NCI-H748 (cell line): ENCODE results near the gene FOXK2.
"Not testable (repeated sequence)": the region's sequence is repeated elsewhere in the genome, so short reads cannot be mapped to it uniquely, and the experiment has no call there.

Experiments
- DNase-seq: peaks from one replicate; lab custom pipeline; 2025; ENCODE audit not compliant: unreplicated experiment; lab: John Stamatoyannopoulos, UW

FOXK2 gene

DNA sequence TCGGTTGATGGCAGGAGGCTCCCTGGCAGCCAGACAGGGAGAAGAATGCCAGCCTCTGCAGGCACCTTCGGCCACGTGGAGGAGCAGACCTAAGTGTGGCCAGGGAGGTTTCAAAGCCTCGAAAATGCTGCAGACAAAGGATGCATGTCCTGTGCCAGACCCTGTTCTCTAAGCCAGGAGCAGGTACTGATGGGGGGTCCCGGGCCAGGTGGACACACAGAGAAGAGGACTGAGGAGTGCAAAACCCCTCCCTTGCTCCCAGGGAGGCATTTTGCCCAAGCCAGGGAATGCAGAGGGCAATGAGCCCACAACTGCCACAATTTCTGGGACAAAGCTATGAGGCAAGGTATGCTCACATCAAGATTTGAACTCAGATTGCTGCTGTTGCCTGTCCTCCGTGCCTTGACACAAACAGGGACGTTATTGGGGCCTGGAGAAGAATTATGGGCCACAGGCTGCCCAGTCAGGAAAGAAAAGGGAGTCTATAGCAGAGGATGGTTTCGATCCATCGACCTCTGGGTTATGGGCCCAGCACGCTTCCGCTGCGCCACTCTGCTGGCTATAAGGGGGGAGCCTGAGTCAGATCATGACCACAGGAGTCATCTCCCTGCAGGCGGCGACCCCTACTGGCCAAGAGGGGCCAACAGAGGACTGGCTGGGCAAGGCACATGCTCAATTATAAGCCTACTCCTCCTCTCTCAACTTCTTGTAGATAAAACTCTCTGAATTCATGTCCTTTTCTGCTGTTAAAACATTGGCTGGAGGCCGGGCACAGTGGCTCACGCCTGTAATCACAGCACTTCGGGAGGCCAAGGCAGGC, 25.1 kb upstream of the FOXK2 start:
- peak; percentile 93 for DNase-seq

DNA sequence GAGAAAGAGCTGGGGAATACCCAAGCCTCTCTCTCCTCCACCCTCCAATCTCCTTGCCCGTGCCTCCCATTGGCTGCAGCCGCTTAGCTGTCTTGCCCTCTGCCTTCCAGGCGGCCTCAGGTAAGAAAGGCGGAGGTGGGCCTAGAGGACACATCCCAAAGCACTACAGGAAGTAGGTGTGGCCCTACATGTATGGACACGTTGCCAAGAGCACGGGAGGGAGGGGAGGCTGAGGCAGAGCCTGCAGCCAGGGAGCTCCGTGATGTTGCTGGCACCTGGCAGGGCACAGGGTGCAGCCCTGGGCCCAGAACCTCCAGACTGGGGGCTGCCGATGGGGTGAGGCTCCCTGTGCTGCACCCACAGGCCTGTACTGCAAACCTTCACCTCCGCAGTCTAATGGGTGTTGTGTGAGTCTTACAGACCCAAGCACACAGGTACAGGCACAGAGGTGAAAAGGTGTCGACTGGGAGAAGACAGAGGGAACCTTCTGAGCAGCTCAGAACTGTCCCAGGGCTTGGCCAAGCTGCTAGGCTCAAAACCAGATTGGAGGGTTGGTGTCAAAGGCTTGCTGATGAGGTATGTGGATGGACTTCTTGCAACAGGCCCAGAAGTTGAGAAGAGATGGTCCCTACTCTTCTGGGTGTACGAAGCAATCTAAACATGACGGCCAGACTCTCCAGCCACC, 23.5 kb upstream of the FOXK2 start:
- DNase-seq, result peak; percentile 94

DNA sequence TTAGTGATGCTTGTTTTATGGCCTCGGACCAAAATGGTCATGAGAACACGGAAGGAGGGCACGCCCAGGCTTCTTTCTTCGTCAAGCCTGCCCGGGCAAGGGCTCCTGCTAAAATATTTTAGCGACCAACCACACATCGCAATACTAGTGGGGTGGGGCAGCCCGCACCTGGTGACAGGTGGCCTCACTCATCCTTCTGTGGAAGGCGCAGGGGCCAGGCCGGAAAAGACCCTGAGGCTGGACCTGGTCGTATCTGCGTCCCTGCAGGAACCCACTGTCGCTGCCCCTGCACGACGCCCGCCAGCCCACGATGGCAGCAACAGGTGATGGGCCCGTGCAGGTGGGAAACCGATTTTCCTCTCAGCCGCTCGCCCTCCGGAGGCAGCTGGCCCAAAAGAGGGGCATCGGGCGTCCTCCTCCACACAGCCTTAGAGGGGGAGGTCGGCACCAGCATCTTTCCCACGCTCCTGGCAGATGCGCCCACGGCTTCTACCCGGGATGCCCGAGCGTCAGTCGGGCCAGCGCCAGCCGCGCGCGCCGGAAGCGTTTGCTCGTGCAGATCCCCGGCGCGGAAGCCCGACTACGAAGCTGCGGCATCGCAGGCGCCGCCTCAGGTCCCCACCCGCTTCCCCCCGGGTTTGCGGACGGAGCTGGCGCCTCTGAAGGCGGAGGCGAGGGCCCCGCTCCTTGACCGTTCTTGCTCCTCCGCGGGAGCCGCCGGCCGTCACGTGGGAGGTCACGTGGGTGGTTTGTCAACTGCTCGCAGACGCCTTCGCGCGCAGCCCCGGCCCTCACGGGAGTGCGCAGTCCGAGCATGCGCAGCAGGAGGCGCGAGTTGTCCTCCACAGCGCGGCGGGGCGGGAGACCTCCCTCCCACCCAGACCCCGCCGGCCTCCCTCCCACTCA, 22.8 kb upstream of the FOXK2 start:
- DNase-seq, result peak; percentile 97

DNA sequence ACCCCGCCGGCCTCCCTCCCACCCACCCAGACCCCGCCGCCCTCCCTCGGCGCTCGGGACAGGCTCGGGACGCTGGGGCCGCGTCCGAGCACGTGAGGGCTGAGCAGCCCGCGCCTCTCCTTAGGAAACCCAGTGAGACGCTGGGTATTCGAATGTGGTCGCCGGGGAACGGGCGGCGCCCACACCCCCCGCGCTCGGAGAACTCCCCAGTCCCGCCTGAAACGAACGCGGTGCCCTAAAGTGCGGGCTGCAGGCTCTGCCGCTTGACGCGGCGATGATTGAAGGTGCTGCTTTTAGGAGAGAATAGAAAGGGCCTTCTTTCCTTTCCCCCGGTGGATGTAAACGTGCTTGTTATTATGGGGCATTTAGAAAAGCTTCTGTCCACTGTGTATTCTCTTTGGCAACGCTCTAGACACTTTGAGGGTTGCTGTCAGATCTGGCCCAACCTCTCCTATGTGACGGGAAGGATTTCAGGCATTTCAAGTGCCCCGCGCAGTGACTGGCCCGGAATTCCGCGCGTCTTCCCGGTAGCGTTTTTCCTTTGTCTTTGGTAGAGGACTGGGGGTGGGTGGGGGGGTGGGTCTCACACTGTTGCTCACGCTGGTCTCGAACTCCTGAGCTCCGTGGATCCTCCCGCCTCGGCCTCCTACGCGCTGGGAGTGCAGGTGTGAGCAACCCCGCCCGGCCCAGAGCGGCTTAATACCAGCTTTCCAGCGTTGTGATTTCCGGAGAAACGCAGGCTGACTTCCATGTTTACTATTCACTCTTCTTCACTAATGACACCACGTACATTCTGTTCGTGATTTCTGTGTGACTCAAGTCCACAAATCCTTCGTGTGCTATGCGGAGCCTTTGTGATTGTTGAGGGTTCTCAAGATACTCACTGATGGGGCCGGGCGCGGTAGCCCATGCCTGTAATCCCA, 21.8 kb upstream of the FOXK2 start:
- DNase-seq, result peak; percentile 82

DNA sequence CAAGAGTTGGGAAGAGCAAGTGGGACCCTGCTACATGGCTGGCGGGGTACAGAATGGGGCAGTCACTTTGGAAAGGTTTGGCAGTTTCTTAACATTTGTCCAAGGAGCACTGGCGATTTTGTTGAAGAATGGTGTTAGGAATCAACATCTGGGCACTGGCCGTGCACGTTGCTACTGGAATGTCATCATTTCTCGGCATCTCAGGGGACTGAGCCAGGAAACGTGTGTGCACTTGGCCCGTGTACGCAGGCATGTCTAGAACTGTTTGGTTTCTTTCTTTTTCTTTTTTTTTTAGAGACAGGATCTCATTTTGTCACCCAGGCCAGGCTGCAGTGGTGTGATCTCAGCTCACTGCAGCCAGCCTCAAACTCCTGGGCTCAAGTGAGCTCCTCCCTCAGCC, 17.3 kb upstream of the FOXK2 start:
- no peak for DNase-seq

DNA sequence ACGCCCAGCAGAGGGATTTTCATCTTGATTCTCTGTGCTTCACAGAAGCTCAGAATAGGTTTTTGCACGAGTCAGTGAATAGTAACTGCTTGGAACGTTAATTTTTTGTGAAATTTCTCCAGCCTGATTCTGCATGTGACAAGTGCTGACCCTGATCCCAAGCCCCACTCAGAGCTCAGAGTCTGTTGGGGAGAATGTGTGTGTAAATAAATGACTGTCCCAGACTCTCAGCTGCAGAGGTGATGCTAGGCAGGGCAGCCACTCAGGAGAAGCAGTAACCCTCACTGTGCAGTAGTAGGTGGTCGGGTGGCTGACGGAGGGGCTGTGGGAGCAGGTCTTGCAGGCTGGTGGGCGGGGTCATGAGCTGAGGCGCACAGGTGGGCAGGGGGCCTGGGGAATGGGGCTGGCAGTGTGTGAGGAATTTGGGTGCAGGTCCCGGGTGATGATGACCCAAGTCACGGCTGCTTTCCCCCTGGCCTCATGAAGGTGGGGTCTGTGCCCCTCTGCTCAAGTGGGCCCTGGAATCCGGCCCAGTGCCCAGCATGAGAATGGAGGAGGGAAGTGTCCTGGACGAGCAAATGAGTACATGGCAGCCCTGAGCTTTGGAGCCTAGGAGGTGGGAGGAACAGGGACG, 16.3 kb upstream of the FOXK2 start:
- DNase-seq, result no peak

DNA sequence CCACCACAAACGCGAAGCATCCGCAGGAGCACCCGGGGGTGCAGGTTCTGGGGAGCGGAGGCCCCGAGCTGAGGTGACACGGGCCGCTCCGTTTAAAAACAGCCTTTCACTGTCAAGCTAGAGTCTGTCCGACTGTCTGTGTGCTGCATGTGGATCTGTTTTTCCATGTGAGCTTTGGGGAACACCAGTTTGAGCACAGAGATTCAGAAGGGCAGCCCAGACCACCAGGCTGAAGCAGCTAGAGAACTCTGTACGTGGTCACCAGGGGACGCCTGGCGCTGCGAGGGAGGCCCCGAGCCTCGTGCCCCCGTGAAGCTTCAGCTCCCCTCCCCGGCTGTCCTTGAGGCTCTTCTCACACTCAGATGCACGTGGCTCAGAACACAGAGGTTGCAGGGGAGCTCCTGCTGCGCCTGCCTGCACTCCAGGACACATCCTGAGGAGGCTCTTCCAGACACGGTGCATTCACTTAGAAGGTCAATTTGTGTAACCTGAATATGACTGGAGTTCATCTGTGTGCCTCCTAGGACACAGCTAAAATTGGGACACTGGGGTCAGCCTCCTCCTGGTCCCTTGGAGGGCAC, 15.7 kb upstream of the FOXK2 start:
- no peak for DNase-seq

DNA sequence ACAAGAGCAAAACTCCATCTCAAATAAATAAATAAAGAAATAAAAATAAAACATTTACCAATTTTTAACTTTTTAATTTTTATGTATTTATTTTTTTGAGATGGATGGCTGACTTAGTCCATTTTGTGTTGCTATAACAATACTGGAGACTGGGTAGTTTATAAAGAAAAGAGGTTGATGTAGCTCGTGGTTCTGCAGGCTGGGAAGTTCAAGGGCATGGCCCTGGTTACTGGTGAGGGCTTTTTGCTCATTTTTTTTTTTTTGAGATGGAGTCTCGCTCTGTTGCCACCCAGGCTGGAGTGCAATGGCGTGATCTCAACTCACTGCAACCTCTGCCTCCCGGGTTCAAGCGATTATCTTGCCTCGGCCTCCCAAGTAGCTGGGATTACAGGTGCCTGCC, 14.2 kb upstream of the FOXK2 start:
- DNase-seq, result no peak

DNA sequence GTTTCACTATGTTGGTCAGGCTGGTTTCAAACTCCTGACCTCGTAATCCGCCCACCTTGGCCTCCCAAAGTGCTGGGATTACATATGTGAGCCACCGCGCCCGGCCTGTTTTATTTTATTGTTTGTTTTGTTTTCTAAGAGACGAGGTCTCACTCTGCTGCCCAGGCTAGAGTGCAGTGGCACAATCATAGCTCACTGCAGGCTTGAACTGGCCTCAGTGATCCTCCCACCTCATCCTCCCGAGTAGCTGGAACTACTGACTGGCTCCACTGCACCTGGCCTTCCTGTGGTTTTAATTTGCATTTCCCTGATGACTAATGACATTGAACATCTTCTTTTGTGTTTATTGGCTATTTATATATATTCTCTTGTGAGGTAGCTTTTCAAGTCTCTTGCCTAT, 13.1 kb upstream of the FOXK2 start:
- DNase-seq, result not testable (repeated sequence)

DNA sequence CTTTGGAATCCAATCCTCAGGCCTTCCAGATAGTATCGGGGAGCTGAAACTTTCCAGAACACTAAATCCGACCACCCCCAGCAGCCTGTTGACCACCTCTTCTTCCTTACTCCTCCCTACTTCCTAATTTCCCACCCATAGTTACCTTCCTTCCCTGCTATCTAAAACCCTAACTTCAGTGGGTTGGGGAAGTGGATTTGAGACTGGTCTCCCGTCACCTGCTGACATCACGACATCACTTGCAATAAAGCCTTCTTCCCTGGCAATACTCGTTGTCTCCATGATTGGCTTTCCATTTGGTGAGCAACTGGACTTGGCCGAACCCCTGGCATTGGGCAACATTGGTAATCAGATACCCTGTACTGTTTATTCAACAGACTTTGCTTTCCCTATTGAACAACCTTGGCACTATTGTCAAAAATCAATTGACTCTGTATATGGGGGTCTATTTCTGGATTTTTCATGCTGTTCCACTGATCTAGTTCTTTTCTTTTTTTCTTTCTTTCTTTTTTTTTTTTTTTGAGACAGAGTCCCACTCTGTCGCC, 11.8 kb upstream of the FOXK2 start:
- DNase-seq, result no peak

DNA sequence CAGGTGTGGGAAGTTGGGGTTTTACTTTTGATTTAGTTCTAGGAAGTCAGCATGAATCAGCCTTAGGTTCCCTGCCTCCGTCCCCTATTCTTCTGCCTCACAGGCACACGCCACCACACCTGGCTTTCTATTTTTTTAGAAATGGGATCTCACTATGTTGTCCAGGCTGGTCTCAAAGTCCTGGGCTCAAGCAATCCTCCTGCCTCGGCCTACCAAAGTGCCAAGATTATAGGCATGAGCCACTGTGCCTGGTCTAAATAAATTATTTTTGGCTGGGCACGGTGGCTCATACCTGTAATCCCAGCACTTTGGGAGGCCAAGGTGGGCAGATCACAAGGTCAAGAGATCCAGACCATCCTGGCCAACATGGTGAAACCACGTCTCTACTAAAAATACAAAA, 7.9 kb upstream of the FOXK2 start:
- not testable (repeated sequence) for DNase-seq

DNA sequence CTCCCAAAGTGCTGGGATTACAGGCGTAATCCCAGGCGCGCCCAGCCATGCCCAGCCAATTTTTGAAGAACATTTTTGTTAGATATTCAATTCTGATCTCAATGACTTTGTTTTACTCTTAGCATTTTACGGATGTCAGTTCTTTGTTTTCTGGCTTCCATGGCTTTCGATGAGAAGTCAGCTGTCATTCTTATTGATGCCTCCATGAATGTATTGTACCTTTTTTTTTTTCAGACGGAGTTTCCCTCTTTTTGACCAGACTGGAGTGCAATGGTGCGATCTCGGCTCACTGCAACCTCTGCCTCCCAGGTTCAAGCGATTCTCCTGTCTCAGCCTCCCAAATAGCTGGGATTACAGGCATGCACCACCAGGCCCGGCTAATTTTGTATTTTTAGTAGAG, 5.7 kb upstream of the FOXK2 start:
- not testable (repeated sequence) for DNase-seq

DNA sequence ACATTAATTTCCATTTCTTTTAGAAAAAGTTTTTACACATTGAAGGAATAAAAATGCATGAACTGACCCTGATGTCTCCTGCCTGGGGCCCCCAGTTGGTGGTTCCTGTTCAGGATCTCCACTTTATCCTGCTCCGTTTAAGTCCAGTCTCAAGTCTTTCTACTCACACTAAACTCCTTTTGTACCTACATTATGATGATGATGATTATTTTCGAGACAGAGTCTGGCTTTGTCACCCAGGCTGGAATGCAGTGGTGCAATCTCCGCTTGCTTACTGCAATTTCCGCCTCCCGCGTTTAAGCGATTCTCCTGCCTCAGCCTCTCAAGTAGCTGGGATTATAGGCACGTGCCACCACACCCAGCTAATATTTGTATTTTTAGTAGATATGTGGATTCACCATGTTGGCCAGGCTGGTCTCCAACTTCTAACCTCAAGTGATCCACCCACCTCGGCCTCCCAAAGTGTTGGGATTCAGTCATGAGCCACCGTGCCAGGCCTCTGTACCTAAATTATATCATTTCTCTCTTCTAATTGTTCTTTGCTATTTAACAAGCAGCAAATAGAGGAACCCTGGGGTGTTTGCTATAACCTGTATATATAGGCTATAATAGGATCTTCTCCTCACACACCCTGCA, 2.2 kb upstream of the FOXK2 start:
- DNase-seq, result peak; percentile 29

DNA sequence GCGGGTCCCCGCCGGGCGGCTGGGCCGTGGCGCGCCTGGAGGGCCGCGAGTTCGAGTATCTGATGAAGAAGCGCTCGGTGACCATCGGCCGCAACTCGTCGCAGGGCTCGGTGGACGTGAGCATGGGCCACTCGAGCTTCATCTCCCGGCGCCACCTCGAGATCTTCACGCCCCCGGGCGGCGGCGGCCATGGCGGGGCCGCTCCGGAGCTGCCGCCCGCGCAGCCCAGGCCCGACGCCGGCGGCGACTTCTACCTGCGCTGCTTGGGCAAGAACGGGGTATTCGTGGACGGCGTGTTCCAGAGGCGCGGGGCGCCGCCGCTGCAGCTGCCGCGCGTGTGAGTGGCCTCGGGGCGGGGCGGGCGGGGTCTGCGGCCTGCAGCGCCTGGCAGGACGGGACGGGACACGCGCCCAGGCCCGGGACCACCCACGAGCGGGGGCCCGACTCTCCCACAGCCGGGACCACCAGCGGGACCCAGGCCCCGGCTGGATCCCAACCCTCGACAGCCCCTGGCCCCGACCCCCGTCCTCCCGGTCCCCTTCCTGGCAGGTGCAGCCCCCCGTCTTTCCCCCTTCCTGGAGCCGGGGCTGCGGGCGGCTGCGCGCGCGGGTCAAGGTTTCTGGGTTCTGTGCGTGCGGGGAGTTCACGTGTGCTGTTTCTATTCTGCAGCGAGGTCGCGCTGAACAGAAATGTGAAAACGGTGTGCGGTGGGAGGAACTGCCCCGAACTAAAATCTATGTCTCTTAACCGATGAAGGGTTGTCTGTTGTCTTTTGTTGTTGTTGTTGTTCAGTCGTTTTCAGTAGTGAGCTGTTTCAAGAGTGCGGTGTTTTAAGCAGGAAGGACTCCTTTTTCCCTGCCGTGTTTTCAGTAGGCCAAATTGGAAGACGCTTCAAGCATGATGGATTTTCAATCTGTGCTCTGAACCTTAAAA, 705 bp downstream of the FOXK2 start:
- DNase-seq, result peak; percentile 42

DNA sequence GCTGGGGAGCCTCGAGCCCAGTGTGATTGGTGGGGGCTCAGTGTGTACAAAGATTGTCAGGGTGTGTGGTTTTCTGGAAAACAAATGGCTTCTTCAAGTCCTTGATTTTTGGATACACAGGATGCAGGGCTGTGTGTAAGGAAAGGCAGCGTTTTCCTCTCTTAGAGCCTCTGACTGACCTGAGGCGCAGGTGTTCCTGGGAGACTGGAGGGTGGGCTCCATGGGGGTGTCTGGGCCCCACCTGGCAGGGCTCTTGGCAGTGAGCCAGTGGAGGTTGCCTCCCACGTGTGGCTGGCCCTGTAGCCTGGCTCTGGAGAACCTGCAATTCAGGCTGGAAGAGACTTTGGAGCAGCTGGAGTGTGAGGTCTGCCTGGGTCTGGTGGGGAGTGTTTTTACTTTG, 5.0 kb downstream of the FOXK2 start:
- DNase-seq, result peak; percentile 66

DNA sequence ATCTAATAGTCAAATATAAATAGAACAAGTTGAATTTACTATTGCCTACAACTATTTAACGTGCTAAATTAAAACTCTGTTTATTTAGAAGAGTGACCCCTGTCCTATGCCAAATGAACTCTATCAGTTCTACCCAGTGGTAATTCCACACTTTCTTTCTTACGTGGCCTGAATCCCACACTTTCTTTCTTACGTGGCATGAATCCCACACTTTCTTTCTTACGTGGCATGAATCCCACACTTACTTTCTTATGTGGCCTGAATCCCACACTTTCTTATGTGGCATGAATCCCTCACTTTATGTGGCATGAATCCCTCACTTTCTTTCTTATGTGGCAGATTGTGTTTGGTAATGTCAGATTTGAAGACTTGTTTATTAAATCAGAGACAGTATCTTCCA, 6.2 kb downstream of the FOXK2 start:
- DNase-seq, result no peak

DNA sequence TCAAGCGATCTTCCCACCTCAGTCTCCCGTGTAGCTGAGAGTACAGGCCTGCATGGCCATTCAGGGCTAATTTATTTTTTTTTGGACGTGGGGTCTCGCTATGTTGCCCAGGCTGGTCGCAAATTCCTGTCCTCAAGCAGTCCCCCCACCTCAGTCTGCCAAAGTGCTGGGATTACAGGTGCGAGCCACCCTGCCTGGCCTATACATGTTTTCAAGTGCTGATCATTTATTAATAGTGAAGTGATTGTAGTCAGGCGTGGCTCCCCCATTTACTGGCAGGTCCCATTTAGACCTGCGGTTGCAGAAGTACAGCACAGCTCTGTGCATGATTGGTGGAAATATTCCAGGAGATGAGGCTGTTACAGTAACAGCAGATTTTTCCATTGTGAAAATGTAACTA, 8.4 kb downstream of the FOXK2 start:
- no peak for DNase-seq
